HG03108 (cell line): ENCODE results near the gene ARGLU1.

Experiments
- ATAC-seq: cut with Tn5 transposase; IDR thresholded peaks from one replicate; pipeline ENCODE4 v1.9.1; 2021; ENCODE audit warnings: moderate library complexity; ENCODE audit not compliant: unreplicated experiment

Gene ARGLU1

DNA sequence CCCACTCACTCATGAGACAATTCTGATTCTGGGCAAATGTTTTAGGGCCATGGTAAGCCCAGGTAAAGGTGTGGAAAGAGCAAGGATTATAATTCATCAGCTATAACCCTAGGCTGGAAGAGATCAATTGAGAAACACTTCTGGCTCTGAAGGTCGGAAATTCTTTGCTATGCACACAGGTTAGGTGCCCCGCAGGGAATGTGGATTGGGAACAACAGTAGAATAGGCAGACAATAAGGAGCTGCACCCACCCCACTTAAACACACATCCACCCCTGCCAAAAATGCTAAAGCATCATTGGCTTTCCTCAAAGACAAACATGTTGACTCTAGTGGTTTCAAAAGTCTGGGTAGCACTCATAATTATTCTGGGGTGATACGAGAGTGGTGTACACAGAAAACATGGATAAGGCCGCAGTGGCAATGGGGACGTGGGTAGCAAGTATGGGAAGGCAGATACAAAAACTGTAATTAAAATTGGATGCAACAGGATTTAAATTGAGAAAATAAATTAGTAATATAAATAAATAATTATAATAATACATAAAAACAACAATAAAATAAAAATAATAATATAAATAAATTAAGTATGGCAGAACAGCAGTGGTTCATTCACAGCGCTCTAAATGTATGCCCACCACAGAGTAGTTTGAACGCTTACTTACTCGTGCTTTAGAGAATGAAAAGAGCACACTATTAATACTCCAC, 41.0 kb downstream of the ARGLU1 start:
- ATAC-seq, result no peak

- no peak for ATAC-seq
Observed at GRCh38 chr13:106525865-106526264, 42.1 kb downstream of the ARGLU1 start.

DNA sequence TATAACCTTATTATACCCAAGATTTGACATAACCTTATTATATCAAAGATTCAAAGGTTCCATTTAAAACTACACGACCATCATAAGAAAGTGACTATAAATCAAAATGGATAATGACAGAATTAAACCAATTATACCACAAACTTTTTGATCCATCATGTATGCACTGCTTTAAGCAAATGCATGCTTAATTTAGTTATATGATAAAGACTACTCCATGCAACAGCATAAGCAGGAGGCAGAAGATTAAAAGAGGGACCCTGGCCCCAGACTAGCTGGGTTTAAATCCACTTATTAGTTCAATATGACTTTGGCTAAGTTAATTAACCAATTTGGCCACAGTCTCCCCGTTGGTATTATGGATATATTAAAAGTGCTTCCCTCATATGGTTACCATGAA, 43.8 kb downstream of the ARGLU1 start:
- ATAC-seq, result no peak

- no peak for ATAC-seq
Observed at GRCh38 chr13:106523576-106523975, 44.4 kb downstream of the ARGLU1 start.

- no peak for ATAC-seq
Observed at GRCh38 chr13:106522898-106523525, 44.9 kb downstream of the ARGLU1 start.

DNA sequence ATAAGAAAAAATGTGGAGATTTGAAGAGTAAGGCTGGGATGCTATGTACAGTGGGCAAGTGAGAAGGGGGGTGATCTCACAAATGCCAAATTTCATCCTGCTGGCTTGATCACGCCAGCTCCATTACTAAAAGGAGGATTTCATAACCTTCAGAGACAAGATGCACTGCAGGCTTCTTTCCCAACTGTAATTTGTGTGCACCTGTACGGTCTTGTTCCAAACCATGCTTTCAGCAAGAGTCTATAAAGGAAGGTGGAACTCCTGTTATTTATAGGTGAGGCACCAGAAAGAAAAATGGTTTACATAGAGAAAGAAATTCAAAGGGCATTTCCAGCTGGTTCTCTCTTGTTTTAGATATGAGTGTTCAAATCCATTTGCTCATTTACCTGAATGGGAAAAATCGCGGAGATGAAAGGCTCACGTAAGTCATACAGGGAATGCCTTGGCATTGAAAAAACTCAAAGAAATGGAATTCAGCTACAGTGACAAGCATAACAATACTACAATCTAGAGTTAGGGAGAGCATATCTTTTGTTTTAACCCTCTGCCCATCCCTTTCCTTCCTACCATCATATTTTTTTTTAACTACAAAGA, 45.7 kb downstream of the ARGLU1 start:
- ATAC-seq, result no peak

DNA sequence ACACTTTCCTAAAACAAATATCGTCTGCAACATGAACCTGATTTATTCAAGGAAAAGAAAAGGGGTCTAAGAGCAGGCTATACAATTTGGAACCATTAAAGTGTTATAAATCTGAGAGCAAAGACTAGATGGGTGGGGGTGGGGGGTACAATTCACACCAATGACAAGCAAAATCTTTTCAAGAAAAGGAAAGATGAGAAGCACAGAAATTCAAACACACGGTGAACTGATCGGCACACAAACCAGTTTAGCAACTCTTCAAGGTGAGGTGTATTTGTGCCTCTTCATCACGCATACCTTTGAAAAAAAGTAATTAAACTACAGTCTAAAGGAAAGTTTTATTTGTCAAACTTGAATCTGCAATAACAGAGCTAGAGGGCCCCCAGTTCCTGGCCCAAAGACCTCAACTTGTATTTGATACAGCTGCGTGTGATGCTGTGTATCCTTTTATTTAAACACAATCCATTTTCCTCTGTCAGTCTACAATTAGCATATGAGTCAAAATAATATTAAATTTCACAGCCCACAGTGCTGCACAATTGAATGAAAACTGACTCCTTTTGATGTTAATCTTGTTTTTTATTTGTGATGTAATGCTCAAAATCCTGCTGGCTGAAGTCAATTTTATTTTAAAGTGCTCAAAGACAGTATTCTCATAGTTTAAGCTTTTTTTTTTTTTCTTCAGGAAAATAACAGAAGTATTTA, 46.7 kb downstream of the ARGLU1 start:
- ATAC-seq, result no peak

GRCh38 chr13:106520251-106521054, 47.5 kb downstream of the ARGLU1 start:
- ATAC-seq, result no peak

- ATAC-seq, result no peak
Observed at GRCh38 chr13:106518512-106518911, 49.4 kb downstream of the ARGLU1 start.

DNA sequence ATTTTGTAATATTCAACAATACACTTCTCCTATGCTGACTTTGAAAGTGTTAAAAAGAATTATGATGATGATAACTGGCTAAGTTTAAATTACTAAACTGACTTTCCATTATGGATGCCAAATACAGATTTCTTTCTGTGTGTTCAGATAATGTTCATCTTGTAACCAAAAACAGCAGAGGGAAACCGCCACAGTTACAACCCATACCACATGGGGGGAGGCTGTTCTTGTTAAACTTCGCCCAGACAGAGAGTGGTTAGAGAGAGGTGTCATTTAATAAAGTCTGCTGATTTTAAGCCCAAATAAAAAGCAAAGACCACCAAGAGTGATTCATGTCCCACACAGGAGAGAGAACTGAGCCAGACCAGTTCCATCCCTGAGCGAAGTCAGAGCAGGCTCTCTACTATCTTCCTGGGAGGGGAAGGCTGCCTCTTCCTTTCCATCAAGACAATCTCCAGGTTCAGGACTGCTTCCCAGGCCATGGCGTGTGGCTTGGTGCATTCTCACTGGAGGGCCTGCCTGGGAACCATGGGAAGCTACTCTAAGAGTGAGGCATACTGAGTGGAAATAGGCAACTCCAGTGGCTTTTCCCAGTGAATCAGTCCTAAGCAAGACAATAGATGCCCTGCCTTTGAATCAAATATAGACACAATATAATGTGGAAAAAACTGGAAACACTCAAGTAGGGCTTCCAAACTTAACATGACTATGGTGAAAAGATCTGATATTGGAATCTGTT, 50.7 kb downstream of the ARGLU1 start:
- no peak for ATAC-seq

DNA sequence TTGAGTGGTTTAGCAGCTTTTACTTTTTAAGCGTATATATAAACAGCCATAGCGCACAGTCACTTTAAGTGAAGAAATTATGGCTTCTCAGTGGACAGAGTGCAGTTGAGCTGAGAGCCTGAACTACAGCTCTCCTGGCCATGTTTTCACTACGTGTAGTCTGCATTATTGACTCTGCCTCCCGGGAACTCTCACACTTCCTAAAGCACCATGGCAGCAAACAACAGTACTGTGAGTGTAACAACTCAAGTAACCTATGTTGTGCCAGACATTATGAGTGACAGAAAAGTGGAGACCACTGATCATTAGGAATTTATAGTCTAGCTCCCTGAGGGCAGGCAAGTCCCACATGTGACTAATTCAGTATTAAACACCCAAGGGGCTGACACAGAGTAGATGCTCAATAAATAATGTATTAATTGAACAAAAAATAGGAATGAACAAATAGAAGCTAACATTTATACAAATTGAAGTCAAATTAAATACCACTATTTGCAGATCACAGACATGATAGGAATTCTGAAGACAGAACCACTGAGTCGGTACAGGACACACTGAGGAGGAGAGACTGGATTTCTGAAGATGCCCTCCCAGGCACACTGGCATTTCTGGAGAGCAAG, 52.2 kb downstream of the ARGLU1 start:
- ATAC-seq, result no peak

GRCh38 chr13:106514928-106515634, 52.9 kb downstream of the ARGLU1 start:
- no peak for ATAC-seq

DNA sequence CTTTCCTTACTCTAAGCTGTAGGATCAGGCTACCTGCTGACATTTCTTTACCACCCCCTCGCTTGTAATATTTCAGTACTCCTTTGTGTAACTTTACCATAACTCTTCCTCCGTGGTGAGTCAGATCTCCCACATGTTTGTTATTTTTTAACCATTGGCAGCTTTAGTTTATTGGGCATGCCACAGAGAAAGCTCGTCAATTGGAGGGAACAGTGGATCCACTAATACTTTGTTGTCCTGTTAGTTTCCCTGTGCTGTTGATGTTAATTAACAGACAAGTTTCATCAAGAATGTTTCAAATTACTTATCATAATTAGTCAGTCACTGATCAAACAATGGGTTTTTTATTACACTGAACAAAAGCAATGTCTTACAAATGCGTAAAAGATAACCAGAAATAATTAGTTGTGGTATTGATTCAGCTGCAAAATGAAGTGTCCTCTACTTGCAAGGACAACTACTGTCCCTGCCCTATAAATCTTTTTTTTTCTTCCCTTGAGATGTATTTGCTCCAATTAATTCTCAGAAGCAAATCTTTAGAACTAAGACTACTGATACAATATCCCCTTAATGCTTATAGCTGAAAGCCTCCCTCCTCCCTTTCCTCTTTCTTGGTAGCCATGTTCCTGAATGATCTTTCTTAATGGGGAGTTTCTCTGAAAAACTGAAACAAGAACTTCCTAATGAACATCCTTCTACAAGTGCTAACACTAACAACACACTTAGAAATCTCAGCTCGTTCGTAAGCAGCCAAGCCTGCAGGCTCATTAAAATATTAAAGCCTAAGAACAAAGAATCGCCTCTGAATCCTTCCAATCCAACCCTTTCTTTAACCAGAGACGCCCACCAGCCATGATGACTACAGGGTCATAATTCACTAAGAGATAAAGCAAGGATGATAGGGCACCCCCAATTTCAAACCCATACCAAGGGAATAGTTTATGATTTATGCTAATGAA, 54.6 kb downstream of the ARGLU1 start:
- no peak for ATAC-seq

- no peak for ATAC-seq
Observed at GRCh38 chr13:106507560-106508274, 60.2 kb downstream of the ARGLU1 start.

GRCh38 chr13:106506286-106506685, 61.7 kb downstream of the ARGLU1 start:
- no peak for ATAC-seq

GRCh38 chr13:106505732-106506131, 62.2 kb downstream of the ARGLU1 start:
- ATAC-seq, result no peak

- ATAC-seq, result no peak
Observed at GRCh38 chr13:106505295-106505694, 62.6 kb downstream of the ARGLU1 start.
